NOMO-1 (cell line): ENCODE data around the gene SULT4A1.
"Not testable (repeated sequence)": the region's sequence is repeated elsewhere in the genome, so short reads cannot be mapped to it uniquely, and the experiment has no call there.

Experiments used
- DNase-seq, 2 experiments: peaks; one replicate each; lab custom pipeline; 2025; ENCODE audit not compliant: unreplicated experiment in 2 of 2; lab: John Stamatoyannopoulos, UW

Gene SULT4A1, protein sequence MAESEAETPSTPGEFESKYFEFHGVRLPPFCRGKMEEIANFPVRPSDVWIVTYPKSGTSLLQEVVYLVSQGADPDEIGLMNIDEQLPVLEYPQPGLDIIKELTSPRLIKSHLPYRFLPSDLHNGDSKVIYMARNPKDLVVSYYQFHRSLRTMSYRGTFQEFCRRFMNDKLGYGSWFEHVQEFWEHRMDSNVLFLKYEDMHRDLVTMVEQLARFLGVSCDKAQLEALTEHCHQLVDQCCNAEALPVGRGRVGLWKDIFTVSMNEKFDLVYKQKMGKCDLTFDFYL

DNA sequence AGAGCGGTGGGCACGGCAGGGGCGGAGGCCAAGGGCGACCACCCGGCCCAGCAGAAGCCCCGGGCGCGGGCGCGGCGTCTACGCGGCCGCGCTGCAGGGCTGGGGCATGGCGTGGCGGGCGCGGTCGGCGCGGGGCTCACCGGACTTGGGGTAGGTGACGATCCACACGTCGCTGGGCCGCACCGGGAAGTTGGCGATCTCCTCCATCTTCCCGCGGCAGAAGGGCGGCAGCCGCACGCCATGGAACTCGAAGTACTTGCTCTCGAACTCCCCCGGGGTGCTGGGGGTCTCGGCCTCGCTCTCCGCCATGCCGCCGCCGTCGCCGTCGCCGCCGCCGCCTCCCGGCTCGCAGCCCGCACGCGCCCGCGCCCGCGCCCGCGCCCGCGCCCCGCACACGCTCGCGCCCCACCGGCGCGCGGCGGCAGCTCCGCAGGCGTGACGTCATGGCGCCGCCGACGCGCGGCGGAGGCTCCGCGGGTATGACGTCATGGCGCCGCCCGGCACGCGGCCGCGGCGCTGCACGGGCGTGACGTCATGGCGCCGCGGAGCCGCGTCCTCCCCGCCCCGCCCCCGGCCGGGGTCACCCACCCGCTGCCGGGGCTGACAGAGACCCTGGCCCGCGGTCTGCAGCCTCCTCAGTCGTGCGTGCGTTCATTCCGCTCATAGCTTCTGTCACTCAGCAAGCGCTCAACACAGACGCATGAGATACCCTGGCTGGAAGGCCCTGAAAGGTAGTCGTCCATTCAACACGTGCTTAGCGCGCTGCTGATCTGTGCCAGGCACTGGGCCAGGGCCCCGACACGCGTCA lies at the start of gene SULT4A1:
TSS of gene SULT4A1 (minus strand) at position 440 of the 808 bp plus-strand sequence. CDS start at position 309, 131 bp downstream.
- DNase-seq: no peak

DNA sequence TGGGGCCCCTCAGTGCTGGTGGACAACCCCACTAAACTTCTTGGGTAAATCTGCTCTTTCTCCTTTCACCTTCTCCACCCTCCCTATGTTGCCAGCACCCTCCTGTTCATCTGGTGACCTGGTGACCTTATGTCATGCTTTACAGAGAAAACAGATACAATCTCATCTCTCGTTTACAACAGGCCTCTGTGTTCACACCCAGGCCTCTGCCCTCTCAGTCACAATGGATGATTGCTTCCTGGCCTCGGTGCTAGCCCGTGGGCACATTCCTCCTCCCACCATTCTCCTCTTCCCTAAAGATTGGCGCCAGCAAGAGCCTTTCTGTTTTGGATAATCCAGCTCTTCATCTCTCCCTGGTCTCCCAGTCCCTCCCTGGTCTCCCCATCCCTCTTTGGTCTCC lies 49.0 kb upstream of the SULT4A1 start:
- no peak for DNase-seq

DNA sequence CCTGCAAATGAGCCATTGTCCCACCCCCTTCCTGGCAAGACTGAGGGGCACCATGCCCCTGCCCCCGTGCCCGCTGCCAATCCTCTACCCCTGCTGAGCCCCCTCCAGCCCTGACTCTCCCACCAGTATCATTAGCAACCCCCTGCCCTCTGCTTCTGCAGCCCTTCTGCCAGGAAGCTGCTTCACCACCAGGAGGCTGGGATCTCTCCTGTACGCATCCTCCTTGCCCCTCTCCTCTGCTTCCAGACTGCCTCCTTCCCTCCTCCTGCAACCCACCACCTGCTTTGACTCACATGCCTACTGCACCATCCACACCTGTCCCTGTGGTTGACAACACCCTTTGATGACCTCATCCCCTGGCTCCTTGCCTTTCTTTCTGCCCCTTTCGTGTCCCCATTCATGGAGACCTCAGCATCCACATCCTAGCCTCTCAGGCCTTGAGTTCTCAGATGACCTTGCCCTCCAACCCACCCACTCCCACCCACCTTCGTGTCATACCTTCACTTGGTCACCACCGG lies 47.9 kb upstream of the SULT4A1 start:
- no peak for DNase-seq

DNA sequence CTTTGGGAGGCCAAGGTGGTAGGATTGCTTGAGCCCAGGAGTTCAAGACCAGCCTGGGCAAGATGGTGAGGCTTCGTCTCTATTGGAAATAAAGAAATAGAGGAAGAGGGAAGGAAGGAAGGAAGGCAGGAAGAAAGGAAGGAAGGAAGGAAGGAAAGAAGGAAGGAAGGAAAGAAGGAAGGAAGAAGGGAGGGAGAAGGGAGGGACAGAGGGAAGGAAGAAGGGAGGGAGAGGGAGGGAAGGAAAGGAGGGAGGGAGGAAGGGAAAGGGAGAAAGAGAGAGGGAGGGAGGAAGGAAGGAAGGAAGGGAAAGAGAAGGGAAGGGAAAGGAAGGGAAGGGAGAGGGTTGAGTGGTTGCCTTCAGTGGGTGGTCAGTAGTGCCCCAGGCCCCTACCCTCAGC lies 47.4 kb upstream of the SULT4A1 start:
- DNase-seq: no peak

DNA sequence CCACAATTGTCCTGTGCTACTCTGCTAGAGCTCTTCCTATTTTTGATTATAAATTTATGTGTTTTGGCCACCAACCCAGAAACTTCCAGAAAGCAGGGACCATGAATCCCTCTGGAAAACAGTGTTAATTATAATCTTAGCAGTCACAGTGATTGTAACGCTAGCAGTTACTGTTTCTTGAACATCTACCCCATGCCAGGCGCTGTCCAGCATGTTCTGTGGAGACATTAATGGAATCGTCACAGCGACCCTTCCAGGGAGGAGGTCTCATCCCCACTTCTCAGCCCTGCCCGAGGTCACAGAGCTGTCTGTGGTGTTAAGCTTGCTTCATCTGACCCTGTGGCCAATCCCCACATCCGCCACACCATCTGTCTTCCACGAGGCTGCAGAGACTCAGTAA lies 43.4 kb upstream of the SULT4A1 start:
- no peak for DNase-seq

DNA sequence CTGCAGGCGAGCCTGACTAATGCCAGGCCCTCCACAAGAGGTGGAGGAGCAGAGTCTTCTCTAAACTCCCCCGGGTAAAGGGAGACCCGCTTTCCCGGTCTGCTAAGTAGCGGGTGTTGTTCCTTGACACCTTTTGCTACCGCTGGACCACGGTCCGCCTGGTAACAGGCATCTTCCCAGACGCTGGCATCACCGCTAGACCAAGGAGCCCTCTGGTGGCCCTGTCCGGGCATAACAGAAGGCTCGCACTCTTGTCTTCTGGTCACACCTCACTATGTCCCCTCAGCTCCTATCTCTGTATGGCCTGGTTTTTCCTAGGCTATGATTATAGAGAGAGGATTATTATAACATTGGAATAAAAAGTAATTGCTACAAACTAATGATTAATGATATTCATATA lies 42.1 kb upstream of the SULT4A1 start:
- DNase-seq: not testable (repeated sequence)

DNA sequence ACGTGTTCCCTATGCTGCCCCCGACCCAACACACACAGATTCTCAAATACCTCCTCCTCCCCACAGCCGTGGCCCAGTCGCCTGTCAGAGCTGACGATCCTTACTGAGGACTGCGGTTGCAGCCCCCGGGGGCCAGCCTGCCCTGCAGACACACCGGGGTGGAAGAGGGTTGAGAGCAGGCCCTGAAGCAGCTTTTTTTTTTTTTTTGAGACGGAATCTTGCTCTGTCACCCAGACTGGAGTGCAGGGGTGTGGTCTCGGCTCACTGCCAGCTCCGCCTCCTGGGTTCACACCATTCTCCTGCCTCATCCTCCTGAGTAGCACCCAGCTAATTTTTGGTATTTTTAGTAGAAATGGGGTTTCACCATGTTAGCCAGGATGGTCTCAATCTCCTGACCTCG lies 40.7 kb upstream of the SULT4A1 start:
- DNase-seq: not testable (repeated sequence)

DNA sequence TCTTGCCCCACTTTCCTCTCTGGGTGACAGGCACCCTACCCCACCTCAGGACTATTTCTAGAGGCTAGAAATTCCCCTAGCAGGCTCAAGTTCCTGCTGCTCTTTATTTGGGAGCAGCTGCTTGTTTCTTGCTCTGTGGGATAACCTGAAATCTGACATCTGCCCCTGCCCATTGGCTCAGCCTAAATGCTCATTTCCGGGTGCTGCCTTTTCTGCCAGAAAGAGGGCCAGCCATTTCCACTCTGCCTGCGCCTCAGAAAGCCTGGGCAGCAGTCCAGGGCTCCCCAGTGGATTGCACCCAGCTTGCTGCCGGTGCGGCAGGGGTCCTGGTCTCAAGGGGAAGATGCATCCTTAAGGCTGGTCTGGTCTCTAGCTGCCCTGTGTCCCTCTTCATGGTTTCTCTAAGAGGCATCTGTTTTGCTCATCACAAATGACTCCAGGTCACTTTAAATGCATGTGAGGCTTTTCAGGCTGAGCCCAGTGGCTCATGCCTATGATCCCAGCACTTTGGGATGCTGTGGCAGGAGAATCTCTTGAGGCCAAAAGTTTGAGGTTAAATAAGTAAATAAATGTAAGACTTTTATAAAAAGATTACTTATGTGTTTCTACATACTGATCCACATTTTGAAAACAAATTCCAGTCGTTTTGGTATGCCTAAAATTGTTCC lies 39.8 kb upstream of the SULT4A1 start:
- DNase-seq: no peak

DNA sequence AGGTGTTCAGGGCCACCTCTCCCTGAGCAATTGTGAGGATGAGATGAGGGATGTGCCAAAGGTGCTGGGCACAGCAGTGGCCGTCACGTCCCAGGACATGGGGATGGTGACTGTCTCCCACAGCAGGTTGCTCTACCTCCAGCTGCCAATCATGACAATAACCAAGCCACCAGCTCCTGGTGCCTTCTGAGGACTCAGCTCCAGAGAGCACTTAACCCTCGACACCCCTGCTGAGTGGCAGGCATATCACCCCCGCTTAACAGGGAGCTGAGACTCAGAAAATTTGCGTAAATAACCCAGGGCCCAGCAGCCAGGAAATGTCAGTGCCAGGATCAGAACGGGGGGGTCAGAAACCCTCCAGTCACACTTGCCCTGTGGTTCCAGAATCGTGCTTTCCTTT lies 37.9 kb upstream of the SULT4A1 start:
- DNase-seq: no peak

DNA sequence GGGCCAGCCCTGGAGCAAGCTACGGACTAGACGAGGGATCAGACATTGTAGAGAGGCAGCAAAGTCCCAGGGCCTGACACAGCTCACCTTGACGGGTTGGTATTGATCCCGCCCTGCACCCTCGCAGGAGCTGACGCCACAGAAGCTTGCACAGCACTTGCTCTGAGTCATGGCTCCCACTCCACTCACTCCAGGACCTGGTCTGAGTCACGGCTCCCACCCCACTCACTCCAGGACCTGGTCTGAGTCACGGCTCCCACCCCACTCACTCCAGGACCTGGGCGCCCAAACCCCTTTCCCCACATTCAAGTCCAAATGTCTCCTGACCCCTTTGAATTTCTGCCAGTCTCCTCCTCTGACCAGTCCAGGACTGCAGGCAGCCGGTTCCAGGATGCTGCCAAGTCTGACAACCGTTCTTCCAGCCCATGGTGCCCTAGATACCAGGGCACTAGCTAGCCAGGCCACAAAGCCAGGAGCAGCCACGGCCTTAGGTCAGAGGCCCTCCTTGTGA lies 35.5 kb upstream of the SULT4A1 start:
- DNase-seq: no peak

DNA sequence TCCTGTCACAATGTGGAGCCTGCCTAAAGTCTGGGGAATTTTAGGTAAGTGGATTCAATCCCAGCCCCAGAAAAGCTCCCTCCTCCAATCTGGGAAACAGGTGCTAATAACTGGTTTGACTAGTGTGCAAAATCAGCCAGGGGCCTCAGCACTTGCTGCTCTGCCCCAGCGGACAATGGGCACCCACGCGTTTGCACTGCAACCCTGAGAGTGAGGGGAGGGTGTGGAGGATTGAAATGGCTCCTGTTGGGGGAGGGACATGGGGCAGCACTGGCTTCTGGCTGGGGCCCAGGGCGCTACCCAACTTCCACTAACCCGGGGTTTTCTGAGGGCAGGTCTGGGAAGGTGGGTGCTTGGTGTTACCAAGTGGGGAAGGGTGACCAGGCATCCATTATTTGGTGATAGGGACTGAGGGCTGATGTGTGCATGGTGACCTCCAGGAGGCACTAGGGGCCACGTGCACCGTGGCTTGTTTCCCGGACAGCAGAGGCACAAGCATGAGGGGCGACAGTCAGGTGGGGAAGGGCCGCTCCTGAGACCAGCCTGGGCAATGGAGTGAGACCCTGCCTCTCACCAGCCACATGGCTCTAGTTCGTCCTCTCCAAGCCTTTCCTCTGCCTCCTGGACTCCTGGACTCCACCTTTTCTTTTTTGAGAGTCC lies 33.8 kb upstream of the SULT4A1 start:
- no peak for DNase-seq

DNA sequence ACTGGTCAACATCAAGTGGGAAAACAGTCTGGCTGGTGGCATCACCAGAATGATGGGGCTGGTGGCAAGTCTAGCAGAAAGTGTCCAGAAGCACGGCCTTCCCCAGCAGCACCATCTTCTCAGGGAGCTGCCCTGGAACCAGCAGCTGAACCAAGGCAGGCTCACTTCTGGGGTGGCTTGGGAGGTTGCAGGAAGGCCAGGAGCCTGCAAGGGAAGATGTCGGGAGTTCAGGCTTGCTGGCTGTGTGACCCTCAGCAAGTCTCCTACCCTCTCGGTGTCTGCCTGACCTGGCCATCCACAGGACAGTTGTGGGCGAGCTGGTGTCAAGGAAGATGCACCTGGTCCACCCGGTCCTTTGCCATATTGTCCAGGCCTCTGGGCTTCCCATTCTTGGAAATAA lies 31.8 kb upstream of the SULT4A1 start:
- DNase-seq: no peak

DNA sequence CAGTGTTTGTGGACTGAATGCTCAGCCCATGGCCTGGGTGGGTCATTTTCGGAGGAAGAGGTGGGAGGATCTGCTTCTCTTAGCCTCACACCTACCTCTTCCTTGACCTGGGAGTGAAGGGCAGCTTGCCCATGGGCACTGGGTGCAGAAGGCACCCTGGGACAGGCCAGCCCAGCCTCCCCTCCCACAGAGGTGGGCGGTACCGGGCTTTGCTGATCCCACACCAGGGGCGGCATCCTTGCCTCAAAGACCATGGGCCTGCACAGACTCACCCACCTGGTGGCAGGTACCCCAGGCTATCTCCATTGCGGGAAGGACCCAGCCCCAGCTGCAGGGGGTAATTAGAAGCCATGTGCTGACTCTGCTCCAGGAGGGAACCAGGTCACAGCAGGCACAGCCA lies 31.0 kb upstream of the SULT4A1 start:
- no peak for DNase-seq

DNA sequence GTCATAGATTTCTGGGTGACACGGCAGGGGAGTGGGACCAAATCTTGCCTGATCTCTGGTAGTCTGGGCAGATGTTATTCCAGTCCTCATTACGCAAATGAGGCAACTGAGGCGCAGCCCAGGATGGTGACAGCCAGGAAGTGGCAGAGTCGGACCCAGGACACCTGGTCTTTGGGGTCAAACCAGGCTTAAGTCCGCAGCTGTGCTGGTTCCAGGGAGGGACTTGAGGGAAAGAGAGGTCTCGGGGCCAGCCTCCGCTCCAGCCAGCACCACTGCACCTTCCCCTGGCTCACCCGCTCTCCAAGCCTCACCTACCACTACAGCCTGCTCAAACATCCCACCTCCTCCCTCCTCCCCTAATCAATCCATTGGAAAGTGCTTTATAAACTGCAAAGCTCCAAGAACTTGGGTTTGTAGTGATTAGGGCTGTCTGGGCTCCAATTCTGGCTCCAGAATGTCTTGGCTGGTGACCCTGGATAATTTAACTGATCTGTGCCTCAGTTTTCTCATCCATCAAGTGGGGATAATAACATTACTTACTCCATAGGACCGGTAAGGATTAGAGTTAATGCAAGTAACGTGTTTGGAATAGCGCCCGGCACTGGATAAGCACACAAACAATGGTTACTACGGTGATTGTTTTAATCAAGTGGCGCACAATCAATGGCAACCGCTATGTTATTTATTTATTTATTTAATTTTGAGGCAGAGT lies 30.0 kb upstream of the SULT4A1 start:
- DNase-seq: no peak

DNA sequence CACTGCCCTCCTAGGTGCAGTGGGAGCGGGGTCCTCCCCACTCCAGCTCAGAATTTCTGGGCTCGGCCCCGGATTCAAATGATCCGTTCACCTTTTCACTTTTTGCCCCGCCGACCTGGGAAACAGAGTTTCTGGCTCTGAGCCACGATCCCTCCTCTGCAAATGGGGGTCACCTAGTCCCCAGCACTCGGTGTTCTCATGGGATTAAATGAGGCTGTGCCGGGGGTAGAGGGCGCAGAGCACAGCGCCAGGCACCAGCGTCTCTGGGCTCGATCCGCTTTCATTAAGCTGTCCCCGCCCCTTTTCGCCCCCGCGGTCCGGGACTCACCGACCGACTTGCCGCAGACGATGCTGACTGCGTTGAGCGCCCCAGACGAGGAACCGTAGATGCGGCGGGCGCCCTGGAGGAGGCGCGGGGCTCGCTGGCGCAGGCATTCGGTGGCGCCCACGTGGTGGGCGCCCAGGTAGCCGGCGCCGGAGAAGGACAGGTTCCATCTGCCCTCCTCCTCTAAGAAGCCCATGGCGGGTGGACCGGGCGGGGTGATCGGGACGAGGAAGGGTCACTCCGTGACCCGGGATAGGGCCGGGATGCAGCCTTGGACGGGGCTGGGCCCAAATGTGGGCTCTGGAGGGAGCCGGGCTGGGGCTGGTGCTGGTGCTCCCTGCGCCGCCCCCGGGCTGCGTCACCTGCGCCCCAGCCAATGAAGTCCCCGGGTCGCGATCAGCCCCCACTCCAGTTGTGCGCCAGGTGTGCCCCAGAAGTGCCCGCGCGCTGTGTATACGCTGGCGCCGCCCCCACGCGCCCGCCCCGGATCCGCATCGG lies 29.3 kb upstream of the SULT4A1 start, which contains the start of gene PNPLA5:
TSS of gene PNPLA5 (minus strand) at position 654 of the 823 bp plus-strand sequence. CDS start at position 521, 133 bp downstream.
- DNase-seq: no peak

DNA sequence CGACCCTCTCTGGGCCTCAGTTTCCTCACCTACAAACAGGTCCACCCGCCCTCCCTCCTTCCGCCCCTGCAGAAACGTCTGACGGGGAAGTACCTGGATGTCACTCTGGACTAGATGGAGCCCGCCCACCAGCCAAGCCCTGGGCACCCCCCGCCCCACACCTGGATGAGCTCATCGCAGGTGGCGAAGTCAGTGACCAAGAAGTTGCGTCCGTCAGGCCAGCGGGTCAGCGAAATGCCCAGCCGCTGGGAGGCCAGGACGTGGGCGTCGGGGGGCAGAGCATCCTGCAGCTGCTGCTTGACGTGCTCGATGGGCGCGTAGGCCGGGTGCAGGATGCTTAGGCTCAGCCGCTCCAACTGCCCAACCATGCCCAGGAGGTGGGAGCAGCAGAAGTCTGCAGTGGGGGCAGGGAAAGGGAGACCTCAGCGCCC lies 28.6 kb upstream of the SULT4A1 start:
- no peak for DNase-seq

DNA sequence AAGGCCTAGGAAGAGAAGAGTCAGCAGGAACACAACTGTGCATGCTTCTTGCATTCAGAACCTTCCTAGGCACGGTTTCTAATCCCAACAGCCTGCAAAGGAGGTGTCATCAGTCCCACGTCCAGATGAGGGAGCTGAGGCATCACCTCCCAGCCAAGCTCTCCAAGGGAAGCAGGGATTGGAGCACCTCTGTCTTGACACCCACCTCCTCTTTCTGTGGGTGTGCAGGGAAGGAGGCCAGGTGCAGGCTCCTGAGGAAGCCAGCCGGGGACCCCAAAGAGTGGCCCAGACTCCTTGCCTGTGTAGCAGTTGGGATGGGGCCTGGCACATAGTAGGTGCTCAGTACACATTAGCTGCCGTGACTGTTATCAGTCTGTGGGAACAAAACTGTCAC lies 27.5 kb upstream of the SULT4A1 start:
- DNase-seq: no peak

DNA sequence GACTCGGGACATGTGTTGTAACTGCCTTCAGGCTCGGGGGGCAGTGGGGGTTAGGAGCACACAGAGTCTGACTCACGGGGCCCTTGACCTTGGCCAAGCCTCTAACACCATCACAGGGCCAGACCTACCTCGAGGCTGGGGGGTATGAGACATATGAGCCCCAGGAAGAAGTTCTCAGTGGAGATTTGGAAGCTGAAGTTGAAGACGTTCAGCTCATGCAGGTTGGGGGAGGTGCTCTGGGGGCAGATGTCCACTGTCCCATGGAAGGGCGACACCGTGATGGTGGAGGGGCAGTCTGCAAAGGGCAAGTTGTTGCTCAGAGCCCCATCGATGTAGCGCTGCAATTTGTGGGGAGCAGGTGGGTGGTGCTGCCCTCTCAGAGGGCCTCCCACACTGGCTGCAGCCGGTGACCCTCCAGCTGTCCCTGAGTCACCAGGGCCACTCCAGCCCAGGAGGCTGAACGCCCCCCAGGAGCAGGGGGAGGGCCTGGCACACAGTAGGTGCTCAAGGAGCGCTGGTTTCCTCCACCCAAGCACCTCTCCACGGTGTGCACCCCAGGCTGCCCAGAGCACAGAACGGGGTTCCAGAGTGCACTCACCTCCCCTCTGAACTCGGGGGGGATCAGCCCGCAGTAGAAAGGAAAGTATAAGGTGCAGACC lies 27.0 kb upstream of the SULT4A1 start:
- no peak for DNase-seq

DNA sequence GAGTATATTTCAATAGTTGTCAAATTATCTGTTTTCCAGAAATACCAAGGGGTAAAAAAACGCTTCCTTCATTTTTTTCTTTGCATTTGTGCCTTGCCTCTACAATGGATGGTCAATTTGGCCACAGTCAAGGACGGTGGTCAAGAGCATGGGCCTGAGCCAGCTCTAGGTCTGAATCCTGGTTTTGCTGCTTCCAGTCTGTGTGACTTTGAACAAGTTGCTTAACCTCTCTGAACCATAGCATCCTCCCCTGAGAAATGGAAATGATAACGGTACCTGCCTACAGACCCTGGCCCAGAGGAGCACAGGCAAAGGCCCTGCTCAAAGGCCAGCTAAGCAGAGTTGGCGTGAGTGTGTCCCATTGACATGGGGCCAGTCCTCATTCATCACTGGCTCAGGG lies 26.4 kb upstream of the SULT4A1 start:
- no peak for DNase-seq
